Astrocyte of the spinal cord (primary cell): ENCODE measurements around the gene DAB1.
A peak's percentile ranks its signal among the peaks of the same experiment; 100 is the strongest.

Experiments used
- DNase-seq: peaks from one replicate; pipeline ENCODE4 v3.0.0; 2011; ENCODE audit warnings: low read depth, low spot score
- H3K4me3 ChIP-seq: 2 replicates; pipeline ENCODE4 v1.5.1; 2011; ENCODE audit warnings: low read depth, mild to moderate bottlenecking, low read length, moderate library complexity
- CTCF ChIP-seq: IDR thresholded peaks from 2 replicates; pipeline ENCODE4 v1.5.1; 2012; ENCODE audit warnings: low read depth, mild to moderate bottlenecking, low read length, inconsistent platforms
- in situ Hi-C: cut with HindIII; loops from 2 replicates; pipeline ENCODE4 v1.10.0; 2017; ENCODE audit warnings: low sequenced_read_pairs

Gene DAB1

GRCh38 chr1:57112148-57112547 lies 311.7 kb downstream of the DAB1 start:
- in situ Hi-C loops: no loop called here
- no peak for TF ChIP-seq CTCF
- H3K4me3 ChIP-seq: no peak overlapping the region
- peak; percentile 46 for DNase-seq

GRCh38 chr1:57111175-57111574 lies 312.7 kb downstream of the DAB1 start:
- no peak for TF ChIP-seq CTCF
- in situ Hi-C loops: no loop called here
- DNase-seq: no peak
- no peak overlapping the region for H3K4me3 ChIP-seq

- no peak for DNase-seq
- in situ Hi-C loops: no loop called here
- no peak overlapping the region for H3K4me3 ChIP-seq
- TF ChIP-seq CTCF: no peak
These were observed 314.0 kb downstream of the DAB1 start for GRCh38 chr1:57109883-57110282.

- no peak for DNase-seq
- H3K4me3 ChIP-seq: no peak overlapping the region
- in situ Hi-C loops: no loop called here
- no peak for TF ChIP-seq CTCF
These were observed 314.6 kb downstream of the DAB1 start for GRCh38 chr1:57109247-57109646.

GRCh38 chr1:57106296-57106695 lies 317.6 kb downstream of the DAB1 start:
- H3K4me3 ChIP-seq: no peak overlapping the region
- in situ Hi-C loops: no loop called here
- TF ChIP-seq CTCF: no peak
- DNase-seq: no peak

GRCh38 chr1:57102561-57103326 lies 321.1 kb downstream of the DAB1 start:
- in situ Hi-C loops: no loop called here
- no peak for TF ChIP-seq CTCF
- no peak for DNase-seq
- no peak overlapping the region for H3K4me3 ChIP-seq
